IMR-90 (cell line): ENCODE measurements around the gene RASGRF1. TPM values are rescaled to one million over a fixed set of nuclear protein-coding genes. Genes with fewer than 3 reads are reported as not detected.

Experiments used
- ATAC-seq: fragments of 200-7000 bp; cut with Tn5 transposase; 2 replicates; pipeline ENCODE4 v1.9.1; 2020; ENCODE audit warnings: low read depth, mild to moderate bottlenecking, moderate library complexity
- BruUV-seq: library from RNA; stranded (reverse); fragments of 400-500 nt; replicated peaks from 2 replicates; lab custom pipeline; 2021; lab: Mats Ljungman, UMichigan
- CTCF ChIA-PET: fragments of 300-600 bp; formaldehyde crosslinking; extraction: SDS; loops from one replicate; lab custom pipeline; 2021; ENCODE audit warnings: antibody characterized with exemption; lab: Yijun Ruan, JAX
- POLR2A ChIA-PET: fragments of 300-600 bp; sonication (Branson Sonifier 250); formaldehyde crosslinking; loops from one replicate; lab custom pipeline; 2022; ENCODE audit warnings: antibody characterized with exemption; ENCODE audit not compliant: unreplicated experiment; lab: Charles Lee
- DNase-seq: peaks from one replicate; pipeline ENCODE4 v3.0.0; 2013
- H2AFZ ChIP-seq: replicated peaks from 2 replicates; pipeline ENCODE3; 2013; ENCODE audit warnings: low read length, mild to moderate bottlenecking; ENCODE audit not compliant: poor library complexity
- H2AK5ac ChIP-seq: 2 replicates; pipeline ENCODE4 v1.6.1; 2013; ENCODE audit warnings: low read depth, low read length, inconsistent platforms
- H2AK9ac ChIP-seq: replicated peaks from 2 replicates; pipeline ENCODE3; 2013; ENCODE audit warnings: mild to moderate bottlenecking, low read depth, low read length, moderate library complexity; ENCODE audit not compliant: poor library complexity
- H2BK120ac ChIP-seq: 2 replicates; pipeline ENCODE4 v1.6.1; 2013; ENCODE audit warnings: low read depth, low read length, inconsistent platforms
- H2BK15ac ChIP-seq: 3 replicates; pipeline ENCODE4 v1.6.1; 2013; ENCODE audit warnings: low read depth, low read length, inconsistent platforms
- H2BK20ac ChIP-seq: 2 replicates; pipeline ENCODE4 v1.6.1; 2013; ENCODE audit warnings: low read depth, mild to moderate bottlenecking, inconsistent platforms, low read length, moderate library complexity
- H2BK5ac ChIP-seq: 2 replicates; pipeline ENCODE4 v1.6.1; 2013; ENCODE audit warnings: mild to moderate bottlenecking, low read depth, low read length, inconsistent platforms; ENCODE audit not compliant: poor library complexity, severe bottlenecking
- H3K14ac ChIP-seq: replicated peaks from 2 replicates; pipeline ENCODE4 v1.6.1; 2013; ENCODE audit warnings: low read depth, low read length, inconsistent platforms
- H3K18ac ChIP-seq: 2 replicates; pipeline ENCODE4 v1.6.1; 2013; ENCODE audit warnings: low read depth, low read length, control low read depth
- H3K23ac ChIP-seq: 2 replicates; pipeline ENCODE4 v1.6.1; 2013; ENCODE audit warnings: low read depth, low read length, inconsistent platforms
- H3K27ac ChIP-seq: 2 replicates; pipeline ENCODE4 v1.5.1; 2013; ENCODE audit warnings: mild to moderate bottlenecking, control low read depth, low read length; ENCODE audit not compliant: insufficient read depth
- H3K27me3 ChIP-seq: 2 replicates; pipeline ENCODE4 v1.6.1; 2013; ENCODE audit warnings: low read length; ENCODE audit not compliant: control insufficient read depth, insufficient read depth
- H3K36me3 ChIP-seq: 2 replicates; pipeline ENCODE4 v1.6.1; 2013; ENCODE audit warnings: low read length, mixed read lengths; ENCODE audit not compliant: control insufficient read depth, insufficient read depth
- H3K4ac ChIP-seq: 2 replicates; pipeline ENCODE4 v1.6.1; 2013; ENCODE audit warnings: low read depth, low read length, inconsistent platforms
- H3K4me1 ChIP-seq: 2 replicates; pipeline ENCODE4 v1.6.1; 2013; ENCODE audit warnings: low read length, mixed read lengths; ENCODE audit not compliant: control insufficient read depth, insufficient read depth
- H3K4me2 ChIP-seq: 2 replicates; pipeline ENCODE4 v1.6.1; 2013; ENCODE audit warnings: low read depth, mild to moderate bottlenecking, control low read depth, low read length, moderate library complexity
- H3K4me3 ChIP-seq: 2 replicates; pipeline ENCODE4 v1.5.1; 2013; ENCODE audit warnings: low read depth, mild to moderate bottlenecking, control low read depth, low read length, moderate library complexity; ENCODE audit not compliant: insufficient read depth
- H3K56ac ChIP-seq: 2 replicates; pipeline ENCODE4 v1.6.1; 2013; ENCODE audit warnings: low read length, inconsistent platforms; ENCODE audit not compliant: insufficient read depth; ENCODE audit errors: extremely low read depth
- H3K79me1 ChIP-seq, 2 experiments: 2 replicates each; pipeline ENCODE4 v1.6.1; 2013; ENCODE audit warnings: low read length in 2 of 2, inconsistent platforms in 1 of 2, low read depth in 1 of 2
- H3K9ac ChIP-seq: 2 replicates; pipeline ENCODE4 v1.6.1; 2013; ENCODE audit warnings: low read depth, low read length, control low read depth
- H3K9me1 ChIP-seq: 2 replicates; pipeline ENCODE4 v1.6.1; 2013; ENCODE audit warnings: low read length, inconsistent platforms; ENCODE audit not compliant: insufficient read depth
- H3K9me3 ChIP-seq: 2 replicates; pipeline ENCODE4 v1.6.1; 2013; ENCODE audit warnings: low read length; ENCODE audit not compliant: control insufficient read depth, insufficient read depth
- H4K20me1 ChIP-seq: 2 replicates; pipeline ENCODE4 v1.6.1; 2013; ENCODE audit warnings: low read length, inconsistent platforms; ENCODE audit not compliant: insufficient read depth
- H4K5ac ChIP-seq: 2 replicates; pipeline ENCODE4 v1.6.1; 2013; ENCODE audit warnings: mild to moderate bottlenecking, low read depth, low read length, control low read depth
- H4K8ac ChIP-seq, 2 experiments: 2 replicates each; pipeline ENCODE4 v1.6.1; 2013; ENCODE audit warnings: low read depth in 2 of 2, low read length in 2 of 2, control low read depth in 1 of 2, inconsistent platforms in 1 of 2
- H4K91ac ChIP-seq: 2 replicates; pipeline ENCODE4 v1.6.1; 2013; ENCODE audit warnings: low read depth, low read length, inconsistent platforms; ENCODE audit not compliant: insufficient read depth
- CHD1 ChIP-seq: IDR thresholded peaks from 2 replicates; pipeline ENCODE4 v1.6.1; 2012; ENCODE audit warnings: low read depth, low read length, improper control_type of control experiment
- FOS ChIP-seq: fragments of 150-350 bp; IDR thresholded peaks from 2 replicates; pipeline ENCODE4 v1.6.1; 2016; ENCODE audit warnings: low read depth, low read length
- POLR2A ChIP-seq: IDR thresholded peaks from 2 replicates; pipeline ENCODE4 v1.6.1; 2012; ENCODE audit warnings: mild to moderate bottlenecking, low read depth, low read length
- RCOR1 ChIP-seq: IDR thresholded peaks from 2 replicates; pipeline ENCODE4 v1.6.1; 2012; ENCODE audit warnings: mild to moderate bottlenecking, low read length, improper control_type of control experiment; ENCODE audit not compliant: insufficient replicate concordance
- RFX5 ChIP-seq: IDR thresholded peaks from 2 replicates; pipeline ENCODE4 v1.8.0; 2012; ENCODE audit warnings: low read depth, mild to moderate bottlenecking, low read length, moderate library complexity
- WGBS, 2 experiments: methylation state at CpG; one replicate each; pipeline versions ENCODE4 v1.1.5 to v1.1.7; 2013; ENCODE audit warnings: missing lambda C conversion rate in 2 of 2; ENCODE audit not compliant: insufficient read length in 1 of 2; ENCODE audit errors: extremely low coverage in 2 of 2; 5-methylcytosine and 5-hydroxymethylcytosine counted together
- dilution Hi-C: fragments of 300-500 bp; cut with HindIII; formaldehyde crosslinking; loops from one replicate; pipeline ENCODE4 v1.14.3; 2018; ENCODE audit warnings: low sequenced_read_pairs; ENCODE audit not compliant: unreplicated experiment
- in situ Hi-C: fragments of 300-500 bp; cut with MboI; formaldehyde crosslinking; loops from 3 replicates; pipeline ENCODE4 v1.14.3; 2019; ENCODE audit warnings: low sequenced_read_pairs, inconsistent platforms, mixed read lengths
- intact Hi-C: fragments of 100-400 bp; cut with micrococcal nuclease; formaldehyde crosslinking; loops from 2 replicates; pipeline ENCODE4 v1.10.0; 2022
- polyA plus RNA-seq, 3 experiments: library from polyadenylated mRNA; depleted of rRNA; stranded (reverse); fragments of >200 nt; gene quantifications; 2 replicates each; pipeline ENCODE4 v1.2.3, GENCODE V29; 2012; ENCODE audit warnings: low replicate concordance in 1 of 3
- total RNA-seq: library from RNA; depleted of rRNA; stranded (reverse); fragments of >200 nt; gene quantifications from 2 replicates; pipeline ENCODE4 v1.2.3, GENCODE V29; 2012

RASGRF1 gene
- total and polyA plus RNA-seq, 2 of the 4 experiments (the other 2 are of a cell fraction), result under 0.01 to 0.15 TPM

GRCh38 chr15:79117442-79118204 is 27.0 kb upstream of the RASGRF1 start:
- WGBS, 2 experiments, result no CpG with 5 or more reads among the region's 3 CpGs
- H2BK20ac ChIP-seq, result no peak overlapping the region
- no peak overlapping the region for H3K4ac ChIP-seq
- in situ Hi-C loops, result no loop called here
- no peak overlapping the region for H3K23ac ChIP-seq
- H2AK9ac ChIP-seq, result no peak overlapping the region
- H4K20me1 ChIP-seq, result no peaks in the 10 kb centered on the region
- POLR2A ChIA-PET, result no interaction called here
- H4K5ac ChIP-seq, result no peak overlapping the region
- H2AFZ ChIP-seq, result no peak overlapping the region
- no peaks in the 10 kb centered on the region for H3K9me3 ChIP-seq
- no peak overlapping the region for H3K9ac ChIP-seq
- H3K79me1 ChIP-seq, result no peaks in the 10 kb centered on the region
- no peak overlapping the region for H3K14ac ChIP-seq
- peaks cover 3% of the 10 kb centered on the region; the same call in 1 of the 2 replicates for H3K27me3 ChIP-seq
- no peak for DNase-seq
- CTCF ChIA-PET, result no interaction called here
- H4K8ac ChIP-seq, result no peak overlapping the region
- no peak overlapping the region for H2BK15ac ChIP-seq
- no TSS peak for BruUV-seq
- intact Hi-C loops, result no loop called here
- no peak overlapping the region for H3K27ac ChIP-seq
- dilution Hi-C loops, result no loop called here
- no peaks in the 10 kb centered on the region for H3K36me3 ChIP-seq
- no peak overlapping the region for H4K91ac ChIP-seq
- TF ChIP-seq RCOR1 (no peak), CHD1 (no peak), POLR2A (no peak), FOS (no peak), RFX5 (no peak)
- no peak for ATAC-seq
- H3K9me1 ChIP-seq, result no peaks in the 10 kb centered on the region
- no peaks in the 10 kb centered on the region for H3K4me1 ChIP-seq
- H2BK120ac ChIP-seq, result no peak overlapping the region
- H3K4me2 ChIP-seq, result no peak overlapping the region
- H2BK5ac ChIP-seq, result no peak overlapping the region
- no peak overlapping the region for H3K4me3 ChIP-seq
- H3K18ac ChIP-seq, result no peak overlapping the region
- no peak overlapping the region for H3K56ac ChIP-seq
- H2AK5ac ChIP-seq, result no peak overlapping the region
